Umbilical cord (tissue), 2 donors: ENCODE results near the gene RNU5D-1. TPM values are rescaled to one million over a fixed set of nuclear protein-coding genes. Genes with fewer than 3 reads are reported as not detected.

Experiments used
- DNase-seq: peaks from one replicate; pipeline ENCODE4 v3.0.0-alpha.2; 2015; ENCODE audit warnings: low spot score
- total RNA-seq: library from RNA; depleted of rRNA; stranded (reverse); fragments of >200 nt; gene quantifications from one replicate; pipeline ENCODE4 v1.2.3, GENCODE V29; 2014; ENCODE audit warnings: low replicate concordance; ENCODE audit not compliant: insufficient read depth

Gene RNU5D-1
- total RNA-seq, 1 donor from 2014 or later = not detected

DNA sequence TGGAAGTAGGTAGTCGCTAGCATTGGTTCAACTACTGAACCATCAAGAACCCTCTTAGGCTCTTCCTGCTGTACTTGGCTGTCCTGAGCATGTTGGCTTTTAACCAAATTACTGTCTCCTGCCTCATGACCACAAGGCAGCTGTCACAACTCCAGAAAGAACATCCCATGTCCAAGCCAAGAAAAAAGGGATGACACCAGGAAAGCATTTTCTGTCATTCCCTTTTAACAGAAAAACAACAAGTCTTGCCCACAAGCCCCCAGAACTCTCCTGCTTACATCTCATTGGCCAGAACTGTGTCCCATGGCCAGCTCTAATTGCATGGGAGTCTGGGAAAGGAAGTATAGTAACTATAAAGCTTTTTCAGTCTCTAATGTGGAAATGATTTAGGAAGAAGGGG, 2.4 kb upstream of the RNU5D-1 start:
- no peak for DNase-seq

DNA sequence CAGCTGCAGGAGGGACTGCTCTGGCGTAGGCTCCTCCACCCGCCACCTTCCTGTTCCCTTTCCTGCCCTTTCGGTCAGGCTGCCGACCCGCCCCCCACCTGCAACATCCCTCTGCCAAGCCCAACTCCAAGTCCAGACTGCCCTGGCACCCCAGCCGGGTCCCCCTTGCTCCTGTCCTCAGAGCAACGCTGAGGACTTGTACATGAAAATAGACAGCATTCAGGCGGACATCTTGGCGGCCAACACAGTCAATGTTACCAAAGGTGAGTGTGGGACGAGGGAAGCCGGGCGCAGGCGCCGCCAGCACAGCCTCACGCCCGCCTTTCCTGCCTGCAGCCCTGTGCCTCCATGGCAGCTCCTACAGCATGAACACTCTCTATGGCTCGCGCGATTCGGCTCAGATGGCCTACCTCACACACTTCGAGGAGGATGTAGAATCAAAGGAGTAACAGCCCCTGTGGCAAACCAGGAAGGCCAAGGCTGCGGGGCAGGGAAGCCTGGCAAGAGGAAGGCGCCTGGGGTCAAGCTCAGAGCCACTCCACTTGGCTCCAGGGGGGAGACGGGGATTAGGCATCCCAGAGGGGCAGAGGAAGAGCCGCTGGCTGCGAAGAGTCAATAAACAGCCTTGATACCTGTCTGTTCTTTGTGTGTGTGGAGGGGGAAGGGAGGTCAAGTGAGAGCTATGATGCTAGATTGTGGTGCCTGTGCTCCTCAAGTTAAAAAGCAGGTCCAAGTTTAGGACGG, 5.8 kb downstream of the RNU5D-1 start:
- no peak for DNase-seq

DNA sequence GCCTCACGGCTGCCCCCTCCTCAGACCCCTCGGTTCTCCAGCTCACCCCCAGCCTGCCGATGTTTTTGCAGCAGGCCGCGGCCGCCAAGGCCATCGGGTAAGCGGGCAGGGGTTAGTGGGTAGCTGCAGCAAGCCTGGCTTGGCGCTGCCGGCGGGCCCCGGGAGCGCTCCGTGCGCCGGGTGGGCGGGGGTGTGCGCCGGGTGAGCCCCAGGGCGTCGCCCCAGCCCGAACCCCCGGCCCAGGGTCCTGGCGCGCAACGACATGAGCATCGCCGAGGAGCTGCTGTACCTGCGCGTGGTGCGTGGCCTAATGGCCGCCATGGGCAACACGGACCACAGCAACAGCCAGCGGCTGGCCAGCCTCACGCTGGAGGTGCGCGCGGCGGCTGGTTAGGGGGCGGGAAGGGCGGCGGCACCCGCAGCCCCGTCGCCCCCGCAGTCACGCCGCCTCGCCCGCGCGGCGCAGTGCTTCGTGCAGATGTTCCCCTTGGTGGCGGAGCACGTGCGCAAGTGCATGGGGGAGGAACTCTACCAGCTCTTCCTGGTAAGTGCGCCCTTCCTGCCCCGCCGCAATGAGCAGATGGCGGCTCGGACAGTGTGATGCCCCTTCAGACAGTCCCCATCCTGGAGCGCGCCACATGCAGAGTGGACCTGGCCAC, 6.5 kb downstream of the RNU5D-1 start:
- no peak for DNase-seq

DNA sequence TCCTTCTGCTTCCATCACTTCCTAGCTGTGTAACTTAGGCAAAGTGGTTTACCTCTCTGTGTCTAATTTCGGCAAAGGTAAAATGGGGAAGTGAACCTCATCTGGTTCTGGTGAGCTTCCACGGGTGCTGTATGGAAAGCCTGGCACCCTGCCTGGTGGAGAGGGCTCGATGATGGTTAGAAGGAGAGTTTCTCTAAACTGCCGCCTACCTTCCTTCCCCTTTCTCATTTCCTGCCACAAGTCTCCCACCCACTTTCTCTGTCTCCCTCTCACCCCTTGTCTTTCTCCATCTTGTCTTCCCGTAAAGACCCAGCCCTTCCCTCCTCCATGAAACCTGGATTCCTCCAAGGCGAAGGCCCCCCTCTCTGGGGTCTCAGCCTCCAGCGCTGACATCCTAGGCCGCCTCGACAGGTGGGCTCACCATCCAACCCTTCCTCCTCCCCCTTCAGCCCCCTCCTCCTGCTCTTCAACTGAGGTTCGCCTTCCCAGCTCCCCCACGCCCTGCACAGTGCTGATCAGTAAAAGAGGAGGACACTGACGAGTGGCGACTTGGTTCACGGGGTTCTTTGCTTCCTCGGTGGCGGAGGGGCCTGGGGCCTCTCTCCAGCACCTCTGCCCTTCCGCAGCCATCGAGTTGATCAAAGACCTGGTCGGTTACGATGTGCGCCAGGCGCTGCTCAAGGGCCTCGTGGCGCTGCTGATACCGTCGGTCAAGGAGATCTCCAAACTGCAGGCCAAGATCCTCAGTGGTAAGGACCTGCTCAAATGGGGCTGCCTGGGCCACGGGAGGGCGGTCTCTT, 7.3 kb downstream of the RNU5D-1 start:
- DNase-seq = no peak

DNA sequence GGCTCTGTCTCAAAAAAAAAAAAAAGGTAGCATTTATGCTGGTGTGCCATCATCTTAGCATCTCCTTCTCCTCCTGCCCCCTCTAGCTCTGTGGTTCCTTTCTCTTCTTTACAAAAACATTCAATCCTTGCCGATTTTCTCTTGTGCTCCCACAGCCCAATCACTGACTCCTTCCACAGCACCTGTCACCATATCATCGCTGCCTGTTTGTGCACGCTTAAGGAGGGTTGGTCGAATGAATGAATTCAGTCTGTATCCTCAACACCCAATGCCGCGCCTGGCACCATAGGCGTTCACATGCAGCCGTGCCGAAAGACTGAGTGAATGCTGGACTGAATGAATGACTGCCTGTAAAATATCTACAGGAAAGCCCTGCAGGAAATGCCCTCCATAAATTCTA, 7.9 kb downstream of the RNU5D-1 start:
- DNase-seq = no peak

DNA sequence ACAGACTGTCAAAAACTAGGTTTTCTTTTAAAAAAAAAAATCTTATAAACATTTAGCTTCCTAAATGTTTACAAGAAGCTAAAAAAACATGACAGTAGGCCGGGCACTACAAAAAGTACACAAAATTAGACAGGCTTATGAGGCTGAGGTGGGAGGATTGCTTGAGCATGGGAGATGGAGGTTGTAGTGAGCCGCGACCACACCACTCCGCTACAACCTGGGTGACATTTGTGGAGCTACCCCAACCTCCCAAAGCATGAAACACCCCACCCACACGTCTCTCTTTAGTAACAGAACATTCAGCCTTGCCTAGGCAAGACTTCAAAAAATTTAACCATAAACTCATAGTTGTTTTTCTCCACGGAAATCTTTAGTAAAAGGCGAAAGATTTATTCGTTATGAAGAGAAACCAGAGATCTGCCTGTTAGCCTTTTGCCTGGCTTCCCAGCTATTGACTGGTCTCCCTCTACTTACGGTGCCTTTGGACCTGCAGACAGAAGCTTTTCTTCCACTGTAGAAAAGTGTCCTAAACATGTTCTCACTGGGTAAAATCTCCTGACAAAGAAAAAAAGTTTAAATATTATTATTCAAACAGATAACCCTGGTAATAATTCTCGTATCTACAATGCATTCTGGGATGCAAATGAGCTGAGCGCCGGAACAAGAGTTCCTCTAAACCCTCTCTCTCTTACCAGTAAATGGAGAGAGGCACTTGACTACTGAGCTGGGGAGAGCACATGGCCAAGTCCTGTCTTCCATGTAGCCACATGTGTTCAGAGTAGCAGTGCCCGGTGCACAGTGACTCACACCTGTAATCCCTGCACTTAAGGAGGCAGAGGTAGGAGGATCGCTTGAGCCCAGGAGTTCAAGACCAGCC, 9.2 kb downstream of the RNU5D-1 start:
- peak; percentile 87 for DNase-seq

DNA sequence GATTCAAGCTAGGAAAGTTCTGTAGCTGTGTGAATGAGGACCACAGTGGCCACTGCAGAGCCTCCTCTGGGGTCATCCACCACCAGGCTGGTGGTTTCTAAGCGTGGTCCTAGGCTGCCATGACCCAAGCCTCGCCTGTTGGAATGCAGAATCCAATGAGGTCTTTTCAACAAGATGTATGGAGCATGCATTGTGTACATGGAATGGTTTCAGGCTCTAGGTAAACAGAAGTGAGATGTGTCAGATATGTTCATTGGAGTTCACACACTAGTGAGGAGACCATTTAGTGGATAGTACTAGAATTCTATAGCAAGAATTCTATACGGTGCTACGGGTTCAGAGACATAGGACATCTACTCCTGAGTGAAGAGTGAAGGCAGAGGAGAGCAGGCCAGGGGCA, 10.7 kb downstream of the RNU5D-1 start:
- DNase-seq = no peak

DNA sequence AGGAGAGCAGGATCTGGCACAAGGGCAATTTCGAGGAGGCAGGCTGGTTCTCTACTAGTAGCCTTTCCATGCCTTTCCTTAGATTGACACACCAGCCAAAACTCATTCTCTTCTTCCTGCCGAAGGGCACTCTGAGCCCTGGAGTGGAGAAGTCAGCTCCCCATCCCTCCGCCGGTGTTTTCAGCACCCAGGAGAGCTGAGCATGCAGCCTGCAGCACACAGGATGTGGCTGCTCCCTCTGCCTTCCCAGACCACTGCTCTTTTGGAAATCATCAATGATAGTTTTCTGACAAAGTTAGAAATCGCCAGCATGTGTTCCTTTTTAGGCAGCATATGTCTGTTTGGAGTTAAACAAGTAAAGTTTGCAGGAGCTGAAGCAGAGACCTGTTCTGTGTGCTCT, 11.7 kb downstream of the RNU5D-1 start:
- DNase-seq = no peak

DNA sequence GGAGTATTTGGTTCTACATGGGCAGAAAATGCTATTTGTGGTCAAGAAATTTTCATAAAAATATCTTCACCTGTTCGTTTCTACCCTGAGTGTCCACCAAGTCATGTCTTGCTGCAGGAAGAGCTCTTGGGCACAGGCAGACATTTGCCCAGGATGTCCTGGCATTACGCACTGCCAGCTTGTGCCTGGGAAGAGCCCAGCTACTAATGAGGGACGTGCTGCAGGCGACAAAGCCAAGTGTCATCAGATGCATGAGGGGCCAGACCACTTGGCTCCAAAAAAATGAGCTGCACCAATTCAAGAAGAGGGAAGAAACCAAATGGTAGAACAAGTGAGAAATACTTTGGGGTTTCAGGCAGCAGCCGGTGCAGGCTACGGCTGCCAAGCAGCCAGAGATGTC, 12.9 kb downstream of the RNU5D-1 start:
- no peak for DNase-seq

DNA sequence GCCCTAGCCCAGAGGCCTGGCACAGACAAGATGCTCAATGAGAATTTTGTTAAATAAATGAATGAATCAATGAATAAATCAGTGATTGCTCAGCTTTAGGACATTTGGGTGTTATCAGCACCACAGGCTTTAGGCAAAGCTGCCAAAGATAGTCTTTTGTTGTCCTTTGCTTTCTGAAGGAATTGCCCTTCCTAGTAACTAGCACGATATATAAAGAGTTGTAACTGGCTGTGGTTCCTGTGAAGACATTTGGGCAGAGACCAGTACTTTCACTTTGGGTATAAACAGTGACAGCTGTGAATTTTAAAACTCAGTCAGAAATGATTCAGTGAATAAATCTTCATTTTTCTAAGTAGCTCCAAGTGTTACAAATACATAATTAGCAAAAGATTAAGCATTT, 13.3 kb downstream of the RNU5D-1 start:
- no peak for DNase-seq

DNA sequence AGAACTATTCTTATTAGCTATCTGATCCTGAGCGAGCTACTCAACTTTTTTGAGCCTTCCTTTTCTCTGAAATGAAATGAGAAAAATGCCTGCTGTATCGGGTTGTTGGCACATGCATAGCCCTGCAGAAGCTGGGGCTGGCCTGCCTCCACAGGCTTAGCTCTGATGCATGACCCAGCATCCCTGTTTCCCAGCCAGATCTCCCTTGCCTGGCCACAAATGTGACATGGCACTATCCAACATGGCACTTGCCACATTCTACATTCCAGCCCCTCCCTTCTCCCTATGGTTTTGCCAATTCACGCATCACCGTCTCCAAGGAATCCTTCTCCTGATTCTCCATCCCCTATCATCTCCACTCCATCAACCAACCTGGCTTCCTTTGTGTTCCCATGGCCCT, 13.8 kb downstream of the RNU5D-1 start:
- no peak for DNase-seq

DNA sequence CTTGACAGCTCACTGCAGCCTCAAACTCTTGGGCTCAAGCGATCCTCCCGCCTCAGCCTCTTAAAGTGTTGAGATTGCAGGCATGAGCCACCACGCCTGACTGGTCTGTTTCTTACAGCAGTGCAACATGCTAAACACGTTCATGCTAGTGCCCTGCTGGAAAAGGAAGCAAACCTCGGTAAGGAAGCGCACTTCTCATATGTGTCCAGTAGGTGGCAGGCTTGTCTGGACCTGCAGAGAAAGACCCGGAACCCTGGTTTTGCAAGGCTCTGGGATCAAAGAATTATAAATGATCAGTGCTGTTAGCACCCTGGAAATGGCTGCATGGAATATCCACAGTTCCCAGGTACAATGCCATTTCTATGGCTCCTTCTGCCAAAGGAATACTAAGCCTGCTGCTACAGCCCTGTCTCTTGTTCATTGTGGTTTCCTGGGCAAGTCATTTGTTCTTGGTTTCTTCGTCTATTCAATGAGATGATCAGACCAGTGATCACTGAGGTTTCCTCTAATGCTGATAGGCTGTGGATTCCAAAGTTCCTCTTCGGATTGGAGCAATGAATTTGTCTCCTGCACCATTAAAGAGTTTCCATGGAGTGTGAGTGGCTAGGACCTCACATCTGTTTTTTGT, 15.9 kb downstream of the RNU5D-1 start:
- peak; percentile 80 for DNase-seq

DNA sequence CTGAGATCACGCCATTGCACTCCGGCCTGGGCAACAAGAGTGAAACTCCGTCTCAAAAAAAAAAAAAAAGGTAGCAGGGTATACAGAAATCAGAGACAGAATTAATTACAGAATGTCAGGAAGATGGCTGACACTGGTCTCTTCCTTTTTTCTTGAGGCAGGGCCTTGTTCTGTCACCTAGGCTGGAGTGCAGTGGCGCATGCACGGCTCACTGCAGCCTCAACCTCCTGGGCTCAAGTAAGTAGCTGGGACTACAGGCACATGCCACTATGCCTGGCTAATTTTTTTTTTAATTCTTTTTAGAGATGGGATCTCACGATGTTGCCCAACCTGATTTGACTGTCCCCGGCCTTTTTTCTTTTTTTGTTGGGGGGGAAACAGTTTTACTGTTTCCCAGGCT, 16.4 kb downstream of the RNU5D-1 start:
- no peak for DNase-seq

DNA sequence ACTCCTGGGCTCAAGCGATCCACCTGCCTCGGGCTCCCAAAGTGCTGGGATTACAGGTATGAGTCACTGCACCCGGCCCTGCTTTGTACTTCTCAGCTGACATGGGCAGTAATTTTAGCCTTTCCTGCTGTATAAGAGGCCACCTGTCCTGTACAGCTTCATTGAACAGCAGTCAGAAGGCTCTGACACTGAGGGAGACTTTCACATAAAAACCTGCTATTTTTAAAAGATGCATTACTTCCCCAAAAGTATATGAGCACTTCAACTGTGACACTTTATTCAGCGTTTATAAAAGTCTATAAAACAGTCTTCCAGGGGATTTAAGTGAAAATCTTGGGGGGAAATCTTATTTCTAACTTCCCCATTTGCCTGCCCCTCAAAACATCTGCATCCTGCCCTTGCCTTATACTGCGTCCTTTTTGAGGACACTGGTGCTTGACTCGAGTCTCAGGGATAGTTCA, 17.6 kb downstream of the RNU5D-1 start:
- no peak for DNase-seq

DNA sequence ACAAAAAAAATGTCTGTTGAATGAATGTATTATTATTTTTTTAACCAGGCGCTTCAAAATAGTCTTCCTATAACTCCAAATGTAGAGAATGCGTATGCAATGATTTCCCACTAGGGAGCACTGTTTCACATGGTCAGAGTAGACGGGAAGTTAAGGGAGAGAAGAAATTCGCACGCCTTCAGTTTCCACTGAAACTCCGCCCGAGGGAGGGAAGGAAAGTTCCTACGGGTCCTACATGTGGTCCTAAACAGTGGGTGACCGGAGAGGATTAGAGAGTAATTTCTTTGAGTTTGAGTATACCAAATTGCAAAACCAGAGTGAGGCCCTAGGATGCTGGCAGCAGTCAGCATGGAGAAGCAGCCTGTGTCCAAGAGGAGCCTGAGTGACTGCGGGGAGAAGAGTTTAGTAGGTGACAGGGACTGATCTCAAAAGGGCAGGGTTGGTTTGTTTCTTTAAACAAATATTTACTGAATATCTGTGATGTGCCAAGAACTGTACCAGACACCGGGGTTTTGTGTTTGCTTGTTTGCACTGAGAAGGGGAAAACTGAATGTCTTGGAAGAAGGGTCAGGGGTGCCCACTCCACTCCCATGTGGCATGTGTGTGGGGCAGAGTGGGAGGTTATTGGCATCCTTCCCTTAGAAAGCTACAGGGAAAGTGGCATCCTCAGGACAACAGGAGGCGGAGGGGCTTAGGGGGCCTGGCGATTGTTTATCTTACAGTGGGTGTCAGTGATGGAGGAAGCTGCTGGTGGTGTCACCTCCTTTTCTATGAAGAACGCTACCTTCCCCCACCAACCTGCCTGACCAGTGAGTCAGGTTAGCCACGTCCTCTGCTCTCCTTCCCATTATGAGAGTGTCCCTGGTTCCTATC, 22.8 kb downstream of the RNU5D-1 start:
- DNase-seq = peak; percentile 51

DNA sequence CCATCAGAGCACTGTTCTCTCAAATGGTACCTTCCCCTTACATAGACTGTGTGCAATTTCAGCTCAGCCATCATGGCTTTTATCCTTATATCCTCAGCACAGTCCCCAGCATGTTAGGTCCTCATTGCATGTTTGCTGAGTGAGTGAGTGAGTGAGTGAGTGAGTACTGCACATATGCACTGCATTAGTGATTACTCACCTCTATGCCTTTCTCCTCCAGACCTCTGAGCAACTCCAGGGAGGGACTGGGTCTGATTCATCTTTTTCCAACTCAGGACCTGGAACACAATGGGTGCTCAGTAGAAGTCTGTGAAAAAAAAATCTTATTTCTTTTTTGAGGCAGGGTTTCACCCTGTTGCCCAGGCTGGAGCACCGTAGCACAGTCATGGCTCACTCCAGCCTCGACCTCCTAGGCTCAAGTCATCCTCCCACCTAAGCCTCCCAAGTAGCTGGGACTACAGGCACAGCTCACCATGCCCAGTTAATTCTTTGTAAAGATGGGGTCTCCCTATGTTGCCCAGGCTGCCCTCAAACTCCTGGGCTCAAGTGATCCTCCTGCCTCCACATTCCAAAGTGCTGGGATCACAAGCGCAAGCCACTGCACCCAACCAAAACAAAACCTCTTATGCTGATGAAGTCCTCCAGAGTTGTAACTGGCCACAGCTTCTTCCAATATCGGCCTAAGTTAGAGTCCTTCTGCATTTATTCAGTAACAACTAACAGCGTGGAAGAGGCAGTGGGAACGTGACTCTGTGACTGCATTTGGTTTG, 23.7 kb downstream of the RNU5D-1 start:
- no peak for DNase-seq

DNA sequence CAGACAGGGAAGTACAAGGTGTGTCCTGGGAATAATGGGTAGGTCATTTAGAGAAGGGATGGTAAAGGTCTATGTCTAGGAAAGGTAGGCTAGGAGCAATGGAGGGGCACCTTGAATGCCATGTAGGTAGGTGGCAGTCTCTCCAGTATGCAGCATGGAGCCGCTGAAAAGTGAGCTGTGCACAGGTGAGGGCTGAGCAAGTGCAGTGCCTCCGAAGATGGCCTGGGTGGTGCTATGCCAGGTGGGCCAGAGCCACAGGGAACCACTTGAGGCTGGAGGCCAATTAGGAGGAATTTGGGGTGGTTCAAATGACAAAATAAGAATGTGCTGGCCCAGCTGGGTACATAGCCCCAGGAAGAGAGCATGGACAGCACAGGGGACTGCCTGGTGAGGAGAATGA, 25.0 kb downstream of the RNU5D-1 start:
- no peak for DNase-seq

DNA sequence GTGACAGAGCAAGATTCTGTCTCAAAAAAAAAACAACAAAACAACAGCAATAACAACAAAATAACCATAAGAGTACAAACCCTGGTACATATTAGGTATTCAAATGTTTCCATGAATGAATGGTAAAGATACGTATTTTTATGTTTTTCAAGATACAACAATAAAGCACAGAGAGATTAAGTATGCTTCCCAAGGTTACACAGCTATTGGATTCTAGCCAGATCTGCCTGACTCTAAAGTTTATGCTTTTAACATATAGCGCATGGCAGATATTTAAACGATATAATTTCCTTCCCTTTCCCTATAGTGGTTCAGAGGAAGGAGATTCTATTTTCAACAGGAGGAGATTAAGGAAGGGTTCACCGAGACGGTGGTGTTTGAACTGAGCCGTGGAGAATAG, 25.5 kb downstream of the RNU5D-1 start:
- DNase-seq = no peak

DNA sequence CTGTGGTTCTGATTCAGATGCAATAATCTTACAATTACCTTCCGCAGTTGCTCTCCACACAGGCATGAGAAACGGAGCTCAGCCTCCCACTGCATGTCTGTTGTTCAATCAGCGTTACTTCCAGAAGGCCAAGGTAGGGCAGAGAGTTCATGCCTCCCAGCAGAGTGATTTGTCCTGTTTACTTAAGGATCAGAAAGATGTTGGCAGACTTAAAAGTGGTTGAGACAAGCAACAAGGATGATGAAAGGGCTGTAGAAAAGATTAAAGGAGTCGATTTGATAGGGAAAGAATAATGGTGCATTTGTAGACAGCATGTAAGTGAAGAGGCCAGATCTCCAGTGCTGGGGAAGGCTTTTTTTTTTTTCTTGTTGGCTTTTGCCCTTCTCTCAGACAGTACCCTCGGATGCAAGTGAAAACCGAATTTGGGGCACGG, 29.8 kb downstream of the RNU5D-1 start:
- no peak for DNase-seq
